ENCODE data around the gene RBM34.
"Not testable (repeated sequence)": the region's sequence is repeated elsewhere in the genome, so short reads cannot be mapped to it uniquely, and the experiment has no call there.

The RBM34 gene

DNA sequence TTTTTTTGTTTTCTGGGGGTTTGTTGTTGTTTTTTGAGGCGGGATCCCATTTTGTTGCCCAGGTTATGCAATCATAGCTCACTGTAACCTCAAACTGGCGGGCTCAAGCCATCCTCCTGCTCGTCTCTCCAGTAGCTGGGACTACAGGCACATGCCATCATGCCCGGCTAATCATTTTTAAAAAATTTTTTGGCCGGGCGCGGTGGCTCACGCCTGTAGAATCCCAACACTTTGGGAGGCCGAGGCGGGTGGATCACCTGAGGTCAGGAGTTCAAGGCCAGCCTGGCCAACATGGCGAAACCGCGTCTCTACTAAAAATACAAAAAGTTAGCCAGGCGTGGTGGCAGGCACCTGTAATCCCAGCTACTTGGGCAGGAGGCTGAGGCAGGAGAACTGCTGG is 63.5 kb downstream of the RBM34 start:
- H3K9me3 Mint-ChIP-seq; H3K27me3 Mint-ChIP-seq; H3K27ac Mint-ChIP-seq; H3K4me3 Mint-ChIP-seq; H3K36me3 Mint-ChIP-seq (ENCODE audit: low read depth): not testable (repeated sequence)
- peaks cover 13% of the 10 kb centered on the region for H3K4me1 Mint-ChIP-seq (ENCODE audit: low read depth)
- peak; percentile 18 for DNase-seq

DNA sequence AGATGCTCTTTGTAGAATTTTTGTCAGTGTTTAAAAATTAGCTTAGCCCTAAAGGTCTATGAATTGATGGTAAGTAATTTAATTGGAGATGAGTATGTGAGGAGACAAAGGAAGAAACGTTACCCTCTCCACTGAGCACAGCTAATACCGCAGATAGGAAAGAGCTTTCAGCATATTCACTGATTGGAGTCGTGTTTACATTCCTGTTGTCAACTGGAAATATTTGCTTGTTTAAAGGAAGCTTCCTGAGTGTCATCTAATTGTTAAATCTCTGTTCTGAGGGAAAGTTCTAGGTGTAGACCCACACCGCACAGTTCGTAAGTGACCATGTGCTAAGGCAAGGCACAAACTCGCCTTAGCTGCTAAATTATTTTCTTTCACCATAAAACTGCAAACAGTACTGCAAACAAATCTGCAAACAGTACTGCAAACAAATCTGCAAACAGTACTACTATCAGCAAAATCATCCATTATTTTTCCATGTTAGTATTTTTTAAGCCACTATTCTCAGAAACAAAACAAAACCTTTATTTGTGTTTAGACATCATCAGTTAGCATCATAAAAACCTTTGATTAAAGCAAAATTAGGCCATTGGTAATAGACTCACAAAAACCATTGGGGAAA is 65.0 kb downstream of the RBM34 start:
- H3K27ac Mint-ChIP-seq, result no peak overlapping the region
- no peak for DNase-seq
- peaks cover 2% of the 10 kb centered on the region for H3K27me3 Mint-ChIP-seq
- H3K9me3 Mint-ChIP-seq, result no peaks in the 10 kb centered on the region
- no peak overlapping the region for H3K4me3 Mint-ChIP-seq
- H3K4me1 Mint-ChIP-seq (ENCODE audit: low read depth), result peaks cover 7% of the 10 kb centered on the region
- H3K36me3 Mint-ChIP-seq (ENCODE audit: low read depth), result no peaks in the 10 kb centered on the region

DNA sequence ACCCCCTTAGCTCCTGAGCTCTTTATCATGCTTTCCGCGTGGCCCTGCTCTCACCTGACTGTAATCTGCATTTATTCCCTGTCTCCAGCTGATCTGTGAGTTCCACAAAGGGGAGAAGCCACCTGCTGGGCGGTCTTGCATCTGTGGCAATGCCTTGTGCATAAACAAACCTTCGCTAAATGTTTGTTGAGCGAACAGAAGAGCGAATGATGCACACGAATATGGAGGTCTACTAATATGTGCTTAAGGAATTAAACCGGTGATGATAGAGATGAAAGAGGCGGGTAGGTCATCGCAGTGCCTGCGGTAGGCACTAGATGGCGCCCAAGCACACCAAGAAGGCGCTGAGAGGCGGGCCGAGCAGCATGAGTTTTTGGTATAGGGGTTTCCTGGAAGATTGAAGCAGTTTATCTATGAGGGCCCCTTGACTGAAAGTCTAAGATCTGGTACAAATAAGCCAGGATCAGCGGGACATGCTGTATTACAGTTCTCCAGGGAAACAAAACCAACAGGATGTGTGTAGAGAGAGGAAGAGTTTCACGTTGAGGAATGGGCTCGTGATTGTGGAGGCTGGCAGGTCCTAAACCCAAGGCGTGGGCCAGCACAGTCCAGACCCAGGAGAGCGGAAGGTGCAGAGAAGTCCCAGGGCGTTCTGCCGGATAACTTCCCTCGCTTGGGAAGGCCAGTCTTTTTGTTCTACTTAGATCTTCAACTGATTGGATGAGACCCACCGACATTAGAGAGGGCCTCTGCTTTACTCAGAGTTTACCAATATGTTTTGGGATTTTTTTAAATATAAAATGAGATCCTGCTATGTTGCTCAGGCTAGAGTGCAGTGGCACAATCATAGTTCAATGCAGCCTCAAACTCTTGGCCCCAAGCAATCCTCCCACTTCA is 67.1 kb downstream of the RBM34 start:
- no peak overlapping the region for H3K4me3 Mint-ChIP-seq
- no peak overlapping the region for H3K27ac Mint-ChIP-seq
- H3K4me1 Mint-ChIP-seq (ENCODE audit: low read depth), result peaks cover 13% of the 10 kb centered on the region

DNA sequence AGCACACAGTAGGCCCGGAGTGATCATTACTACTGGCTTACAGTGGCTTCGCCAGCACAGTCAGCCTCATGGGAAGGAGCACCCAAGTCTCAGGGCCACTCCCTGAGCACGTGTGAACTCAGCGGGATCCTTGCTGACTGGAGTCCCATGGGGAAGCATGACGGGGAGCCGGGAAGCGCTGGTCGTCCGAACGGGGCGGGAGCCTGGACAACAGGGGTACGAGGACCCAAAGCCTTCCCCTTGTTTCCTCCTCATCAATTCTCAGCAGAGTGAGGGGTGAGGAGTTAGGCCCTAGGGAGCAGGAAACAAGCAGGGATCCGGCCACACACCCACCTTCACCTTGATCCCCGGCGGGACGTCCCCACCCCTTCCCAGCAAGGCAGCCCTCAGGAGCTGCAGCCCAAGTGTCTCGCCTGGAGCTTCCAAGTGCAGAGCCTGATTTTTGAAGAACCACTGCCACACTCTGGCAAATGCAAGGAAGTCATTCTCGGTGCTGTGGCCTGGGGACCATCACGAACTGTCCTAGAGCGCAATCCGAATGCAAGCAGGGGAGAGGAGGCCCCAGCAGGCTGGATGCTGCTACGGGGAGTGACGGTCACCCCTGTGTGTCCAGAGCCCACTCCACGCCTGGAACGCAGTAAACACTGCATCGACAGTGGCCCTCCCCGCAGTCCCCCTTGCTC is 67.9 kb downstream of the RBM34 start:
- no peak for DNase-seq
- Mint-ChIP-seq H3K9me3 (no peaks in the 10 kb centered on the region), H3K27me3 (peaks cover 2% of the 10 kb centered on the region), H3K36me3 (ENCODE audit: low read depth) (no peaks in the 10 kb centered on the region), H3K4me3 (no peak overlapping the region), H3K27ac (no peak overlapping the region), H3K4me1 (ENCODE audit: low read depth) (peaks cover 13% of the 10 kb centered on the region)

More for the DNA sequence above, 67.1 kb downstream of the RBM34 start:
- Mint-ChIP-seq H3K36me3 (ENCODE audit: low read depth) (no peaks in the 10 kb centered on the region), H3K27me3 (peaks cover 2% of the 10 kb centered on the region), H3K9me3 (no peaks in the 10 kb centered on the region)
- peak; percentile 90 for DNase-seq

DNA sequence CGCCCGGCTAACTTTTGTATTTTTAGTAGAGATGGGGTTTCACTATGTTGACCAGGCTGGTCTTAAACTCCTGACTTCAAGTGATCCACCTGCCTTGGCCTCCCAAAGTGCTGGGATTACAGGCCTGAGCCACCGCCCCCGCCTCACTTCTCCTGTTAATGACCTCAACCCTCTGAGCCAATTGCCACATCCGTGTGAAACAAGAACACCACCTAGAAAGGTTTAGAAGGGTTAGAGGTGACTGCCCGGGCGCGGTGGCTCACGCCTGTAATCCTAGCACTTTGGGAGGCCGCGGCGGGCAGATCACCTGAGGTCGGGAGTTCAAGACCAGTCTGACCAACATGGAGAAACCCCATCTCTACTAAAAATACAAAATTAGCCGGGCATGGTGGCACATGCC is 68.6 kb downstream of the RBM34 start:
- not testable (repeated sequence) for DNase-seq; H3K36me3 Mint-ChIP-seq (ENCODE audit: low read depth)
- H3K4me1 Mint-ChIP-seq (ENCODE audit: low read depth), result peaks cover 13% of the 10 kb centered on the region

DNA sequence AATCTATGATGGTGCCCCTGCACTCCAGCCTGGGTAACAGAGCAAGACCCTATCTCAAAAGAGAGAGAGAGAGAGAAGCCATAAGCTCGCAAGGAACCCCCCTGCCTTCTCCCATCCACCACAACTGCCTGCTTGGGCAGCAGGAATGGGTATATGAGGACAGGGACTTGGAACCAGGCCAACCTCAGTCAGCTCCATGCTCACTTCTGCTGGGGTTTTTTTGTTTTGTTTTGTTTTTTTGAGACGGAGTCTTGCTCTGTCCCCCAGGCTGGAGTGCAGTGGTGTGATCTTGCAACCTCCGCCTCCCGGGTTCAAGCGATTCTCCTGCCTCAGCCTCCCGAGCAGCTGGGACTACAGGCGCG is 69.0 kb downstream of the RBM34 start:
- not testable (repeated sequence) for H3K4me3 Mint-ChIP-seq, H3K9me3 Mint-ChIP-seq
- H3K4me1 Mint-ChIP-seq (ENCODE audit: low read depth), result peaks cover 13% of the 10 kb centered on the region

More for the DNA sequence above, 68.6 kb downstream of the RBM34 start:
- H3K27ac Mint-ChIP-seq, H3K27me3 Mint-ChIP-seq, H3K4me3 Mint-ChIP-seq, H3K9me3 Mint-ChIP-seq: not testable (repeated sequence)

DNA sequence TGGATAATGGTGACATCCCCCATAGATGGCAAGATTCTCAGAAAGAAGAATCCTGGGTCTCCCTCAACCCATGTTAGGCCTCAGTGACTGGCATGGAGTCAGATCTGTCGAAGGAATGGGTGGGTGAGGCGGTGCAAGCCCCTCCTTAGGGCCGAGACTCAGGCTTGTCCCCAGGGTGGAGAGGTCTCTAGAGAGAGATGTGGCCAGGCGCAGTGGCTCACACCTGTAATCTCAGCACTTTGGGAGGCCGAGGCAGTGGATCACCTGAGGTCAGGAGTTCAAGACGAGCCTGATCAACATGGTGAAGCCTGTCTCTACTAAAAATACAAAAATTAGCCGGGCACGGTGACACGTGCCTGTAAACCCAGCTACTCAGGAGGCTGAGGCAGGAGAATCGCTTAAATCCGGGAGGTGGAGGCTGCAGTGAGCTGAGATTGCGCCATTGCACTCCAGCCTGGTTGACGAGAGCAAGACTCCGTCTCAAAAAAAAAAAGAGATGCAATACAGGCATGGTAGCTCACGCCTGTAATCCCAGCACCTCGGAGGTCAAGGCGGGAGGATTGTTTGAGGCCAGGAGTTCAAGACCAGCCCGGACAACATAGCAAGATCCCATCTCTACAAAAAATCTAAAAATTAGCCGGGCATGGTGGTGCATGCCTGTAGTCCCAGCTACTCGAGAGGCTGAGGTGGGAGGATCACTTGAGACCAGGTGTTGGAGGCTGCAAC is 69.6 kb downstream of the RBM34 start:
- not testable (repeated sequence) for H3K27ac Mint-ChIP-seq; H3K36me3 Mint-ChIP-seq (ENCODE audit: low read depth); H3K27me3 Mint-ChIP-seq; DNase-seq; H3K4me3 Mint-ChIP-seq; H3K9me3 Mint-ChIP-seq
- peaks cover 13% of the 10 kb centered on the region for H3K4me1 Mint-ChIP-seq (ENCODE audit: low read depth)

More for the DNA sequence above, 69.0 kb downstream of the RBM34 start:
- not testable (repeated sequence) for H3K36me3 Mint-ChIP-seq (ENCODE audit: low read depth); DNase-seq; H3K27ac Mint-ChIP-seq; H3K27me3 Mint-ChIP-seq

- H3K36me3 Mint-ChIP-seq (ENCODE audit: low read depth), result no peaks in the 10 kb centered on the region
- no peak overlapping the region for H3K27ac Mint-ChIP-seq
- no peak overlapping the region for H3K4me3 Mint-ChIP-seq
- no peaks in the 10 kb centered on the region for H3K27me3 Mint-ChIP-seq
- DNase-seq, result peak; percentile 12
- no peaks in the 10 kb centered on the region for H3K9me3 Mint-ChIP-seq
- peaks cover 13% of the 10 kb centered on the region for H3K4me1 Mint-ChIP-seq (ENCODE audit: low read depth)
Observed at GRCh38 chr1:235090406-235091069, 70.5 kb downstream of the RBM34 start.

- H3K4me1 Mint-ChIP-seq (ENCODE audit: low read depth), result peaks cover 12% of the 10 kb centered on the region
- no peaks in the 10 kb centered on the region for H3K27me3 Mint-ChIP-seq
- no peak overlapping the region for H3K27ac Mint-ChIP-seq
- H3K36me3 Mint-ChIP-seq (ENCODE audit: low read depth), result no peaks in the 10 kb centered on the region
- DNase-seq, result peak; percentile 23
- no peak overlapping the region for H3K4me3 Mint-ChIP-seq
- no peaks in the 10 kb centered on the region for H3K9me3 Mint-ChIP-seq
Observed at GRCh38 chr1:235088907-235089306, 72.1 kb downstream of the RBM34 start.

DNA sequence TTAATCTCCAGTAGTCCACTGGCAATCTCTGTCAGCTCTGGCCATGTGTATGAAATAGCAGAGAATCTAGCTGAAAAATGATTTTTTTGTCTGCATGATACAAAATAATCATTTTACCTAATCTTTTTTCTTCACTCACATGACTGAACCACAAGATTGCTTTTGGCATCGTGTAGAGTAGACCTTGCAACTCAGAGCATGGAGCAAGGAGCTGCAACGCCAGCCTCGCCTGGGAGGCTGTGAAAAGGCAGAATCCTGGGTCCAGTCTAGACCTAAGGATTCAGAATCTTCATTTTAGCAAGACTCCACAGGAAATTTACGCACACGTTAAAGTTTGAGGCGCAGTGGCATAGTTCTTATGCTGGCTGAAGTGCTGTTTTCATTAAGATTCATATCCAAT is 72.6 kb downstream of the RBM34 start:
- Mint-ChIP-seq H3K4me1 (ENCODE audit: low read depth) (peaks cover 13% of the 10 kb centered on the region), H3K27ac (no peak overlapping the region)

GRCh38 chr1:235087906-235088305 is 73.1 kb downstream of the RBM34 start:
- DNase-seq, result no peak
- Mint-ChIP-seq H3K9me3 (no peaks in the 10 kb centered on the region), H3K27me3 (no peaks in the 10 kb centered on the region), H3K4me3 (no peak overlapping the region), H3K4me1 (ENCODE audit: low read depth) (peaks cover 18% of the 10 kb centered on the region), H3K27ac (no peak overlapping the region), H3K36me3 (ENCODE audit: low read depth) (no peaks in the 10 kb centered on the region)

More for the DNA sequence above, 72.6 kb downstream of the RBM34 start:
- no peaks in the 10 kb centered on the region for H3K27me3 Mint-ChIP-seq
- H3K36me3 Mint-ChIP-seq (ENCODE audit: low read depth), result no peaks in the 10 kb centered on the region
- no peak overlapping the region for H3K4me3 Mint-ChIP-seq
- no peak for DNase-seq
- no peaks in the 10 kb centered on the region for H3K9me3 Mint-ChIP-seq

GRCh38 chr1:235085411-235086117 is 75.5 kb downstream of the RBM34 start:
- not testable (repeated sequence) for H3K9me3 Mint-ChIP-seq; DNase-seq; H3K27ac Mint-ChIP-seq; H3K36me3 Mint-ChIP-seq (ENCODE audit: low read depth); H3K4me3 Mint-ChIP-seq; H3K27me3 Mint-ChIP-seq
- peaks cover 23% of the 10 kb centered on the region for H3K4me1 Mint-ChIP-seq (ENCODE audit: low read depth)
